Uterus (tissue), 4 donors: ENCODE results near the gene RENBP. TPM values are rescaled to one million over a fixed set of nuclear protein-coding genes. Genes with fewer than 3 reads are reported as not detected.
A peak's percentile ranks its signal among the peaks of the same experiment; 100 is the strongest.

Experiments used
- DNase-seq, 2 donors: peaks; one replicate each; pipeline ENCODE4 v3.0.0-alpha.2; 2019 to 2020
- H3K27ac ChIP-seq, 2 donors: fragments of 200-600 bp; sonication (generic); 1 replicate in 1 of 2; 2 replicates in 1 of 2; pipeline ENCODE4 v1.5.1; 2016 to 2018
- H3K27me3 ChIP-seq, 2 donors: fragments of 200-600 bp; sonication (generic); one replicate each; pipeline ENCODE4 v1.5.1; 2018 to 2019; ENCODE audit warnings: control low read depth in 1 of 2
- H3K36me3 ChIP-seq, 2 donors: fragments of 200-600 bp; sonication (generic); one replicate each; pipeline ENCODE4 v1.5.1; 2019; ENCODE audit warnings: control low read depth in 1 of 2
- H3K4me1 ChIP-seq, 2 donors: fragments of 200-600 bp; sonication (generic); one replicate each; pipeline ENCODE4 v1.5.1; 2018 to 2019; ENCODE audit warnings: control low read depth in 1 of 2
- H3K4me3 ChIP-seq, 2 donors: fragments of 200-600 bp; sonication (generic); 1 replicate in 1 of 2; 2 replicates in 1 of 2; pipeline ENCODE4 v1.5.1; 2018 to 2019; ENCODE audit warnings: mild to moderate bottlenecking in 1 of 2
- H3K9me3 ChIP-seq, 2 donors: fragments of 200-600 bp; sonication (generic); one replicate each; pipeline ENCODE4 v1.5.1; 2019; ENCODE audit warnings: control low read depth in 1 of 2
- POLR2A ChIP-seq, 2 donors: fragments of 450-650 bp; IDR thresholded peaks; one replicate each; pipeline ENCODE4 v1.6.1; 2016; ENCODE audit warnings: antibody characterized with exemption in 2 of 2, mild to moderate bottlenecking in 1 of 2, moderate library complexity in 1 of 2
- intact Hi-C: fragments of 100-400 bp; cut with DNase I; formaldehyde crosslinking; loops from one replicate; pipeline ENCODE4 v1.15.1; 2023; ENCODE audit warnings: low total_unique reads
- microRNA-seq: library from miRNA; unstranded; fragments of <30 nt; microRNA quantifications from one replicate; pipeline ENCODE4, GENCODE V29; 2016; ENCODE audit warnings: borderline microRNAs expressed, borderline replicate concordance
- small RNA-seq: library from RNA; depleted of rRNA; stranded (forward); fragments of <200 nt; gene quantifications from one replicate; pipeline ENCODE3, GENCODE V24; 2016
- total RNA-seq, 4 donors: library from RNA; depleted of rRNA in 3 of 4; stranded (reverse); fragments of >200 nt in 3 of 4; gene quantifications; one replicate each; pipeline versions ENCODE4 v1.1.0 to v1.2.4, GENCODE V29; 2014 to 2023
- TF ChIP-seq, protein P1 (sequence below), 4 experiments: fragments of 200-600 bp in 2 of 4; fragments of 450-650 bp in 2 of 4; sonication (generic) in 2 of 4; IDR thresholded peaks; one replicate each; pipeline ENCODE4 v1.5.1; 2016 to 2019; ENCODE audit warnings: antibody characterized with exemption in 4 of 4, mild to moderate bottlenecking in 2 of 4, moderate library complexity in 1 of 4
- donor health status: DM: yes; HTN: yes; CAD: no.

Gene RENBP
- total RNA-seq, 4 donors from 2014 or later = 0.77 to 5.9 (median 2.6) TPM

DNA sequence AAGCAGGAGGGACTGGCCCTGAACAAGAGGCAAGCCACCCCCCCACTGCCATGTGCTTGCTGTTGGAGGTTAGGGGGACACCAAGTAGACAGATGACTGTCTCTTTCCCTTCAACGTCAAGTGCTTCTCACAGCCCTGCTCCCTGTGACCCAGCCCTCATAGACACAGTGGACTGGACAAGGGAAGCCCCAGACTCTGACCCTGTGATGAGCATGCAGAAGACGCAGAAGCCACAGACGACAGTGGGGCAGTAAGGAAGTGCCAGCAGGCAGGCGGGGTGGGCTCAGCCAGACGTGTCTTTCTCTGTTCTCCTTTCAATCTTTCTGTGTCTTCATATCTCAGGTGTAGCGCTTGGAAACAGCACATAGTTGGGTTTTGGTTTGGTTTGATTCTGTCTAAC lies 56.1 kb downstream of the RENBP start:
- Histone ChIP-seq H3K4me1 (peaks cover 0 to 4% of the 10 kb centered on the region in 2 donors), H3K36me3 (no peaks in the 10 kb centered on the region), H3K27me3 (peaks cover 0 to 19% of the 10 kb centered on the region in 2 donors), H3K9me3 (no peaks in the 10 kb centered on the region), H3K4me3 (no peak overlapping the region), H3K27ac (no peak overlapping the region)
- intact Hi-C loops = no loop called here
- TF ChIP-seq POLR2A (IDR thresholded peaks at IDR 0.05) = no peak
- TF ChIP-seq, protein P1, sequence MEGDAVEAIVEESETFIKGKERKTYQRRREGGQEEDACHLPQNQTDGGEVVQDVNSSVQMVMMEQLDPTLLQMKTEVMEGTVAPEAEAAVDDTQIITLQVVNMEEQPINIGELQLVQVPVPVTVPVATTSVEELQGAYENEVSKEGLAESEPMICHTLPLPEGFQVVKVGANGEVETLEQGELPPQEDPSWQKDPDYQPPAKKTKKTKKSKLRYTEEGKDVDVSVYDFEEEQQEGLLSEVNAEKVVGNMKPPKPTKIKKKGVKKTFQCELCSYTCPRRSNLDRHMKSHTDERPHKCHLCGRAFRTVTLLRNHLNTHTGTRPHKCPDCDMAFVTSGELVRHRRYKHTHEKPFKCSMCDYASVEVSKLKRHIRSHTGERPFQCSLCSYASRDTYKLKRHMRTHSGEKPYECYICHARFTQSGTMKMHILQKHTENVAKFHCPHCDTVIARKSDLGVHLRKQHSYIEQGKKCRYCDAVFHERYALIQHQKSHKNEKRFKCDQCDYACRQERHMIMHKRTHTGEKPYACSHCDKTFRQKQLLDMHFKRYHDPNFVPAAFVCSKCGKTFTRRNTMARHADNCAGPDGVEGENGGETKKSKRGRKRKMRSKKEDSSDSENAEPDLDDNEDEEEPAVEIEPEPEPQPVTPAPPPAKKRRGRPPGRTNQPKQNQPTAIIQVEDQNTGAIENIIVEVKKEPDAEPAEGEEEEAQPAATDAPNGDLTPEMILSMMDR (IDR thresholded peaks at IDR 0.05) = no peak
- DNase-seq = no peak

DNA sequence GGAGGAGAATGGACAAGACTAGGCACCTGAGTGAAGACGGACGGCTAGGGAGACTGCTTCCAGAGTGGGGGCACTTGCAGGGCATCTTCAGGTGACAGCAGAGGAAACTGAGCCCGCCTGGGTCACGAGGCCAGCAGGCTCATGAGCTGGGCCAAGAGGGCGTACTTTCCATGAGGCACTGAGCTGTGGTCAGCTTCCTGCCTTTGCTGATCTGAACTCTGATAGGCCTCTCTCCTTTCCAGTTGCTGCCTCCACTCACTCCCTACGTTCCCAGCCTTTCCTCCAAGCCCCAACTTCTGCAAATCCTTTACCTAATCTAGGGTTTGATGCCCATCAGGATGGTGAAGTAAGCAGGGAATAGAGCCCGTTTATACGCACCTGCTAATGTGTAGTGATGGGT lies 57.1 kb downstream of the RENBP start:
- H3K27me3 ChIP-seq = peaks cover 0 to 29% of the 10 kb centered on the region in 2 donors
- H3K36me3 ChIP-seq = no peaks in the 10 kb centered on the region
- H3K27ac ChIP-seq = no peak overlapping the region
- intact Hi-C loops = no loop called here
- TF ChIP-seq, protein P1 (IDR thresholded peaks at IDR 0.05) = no peak
- TF ChIP-seq POLR2A (IDR thresholded peaks at IDR 0.05) = no peak
- H3K4me3 ChIP-seq = no peak overlapping the region
- peaks cover 0 to 4% of the 10 kb centered on the region in 2 donors for H3K4me1 ChIP-seq
- no peaks in the 10 kb centered on the region for H3K9me3 ChIP-seq
- DNase-seq = no peak

DNA sequence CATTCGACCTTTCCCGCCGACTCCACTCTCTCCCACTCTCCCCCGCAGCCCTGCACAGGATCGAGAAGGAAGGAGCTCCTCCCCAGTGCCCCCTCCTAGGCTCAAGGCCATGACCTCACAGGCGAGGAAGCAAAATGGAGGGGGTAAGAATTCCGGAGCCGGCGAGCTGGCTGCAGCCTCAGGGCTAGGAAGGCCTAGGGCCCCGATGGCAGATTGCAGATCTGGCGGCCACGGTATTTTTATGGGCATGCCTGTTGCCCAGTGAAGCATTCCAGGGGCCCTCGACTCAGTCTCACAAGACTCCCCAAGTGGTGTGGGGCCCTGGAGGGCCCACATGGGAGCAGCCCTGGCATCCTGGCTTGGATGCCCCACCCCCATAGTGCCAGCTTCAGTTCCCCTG lies 57.5 kb downstream of the RENBP start:
- Histone ChIP-seq H3K9me3 (no peaks in the 10 kb centered on the region), H3K4me1 (peaks cover 0 to 4% of the 10 kb centered on the region in 2 donors), H3K27ac (no peak overlapping the region), H3K27me3 (peaks cover 0 to 31% of the 10 kb centered on the region in 2 donors), H3K4me3 (no peak overlapping the region), H3K36me3 (no peaks in the 10 kb centered on the region)
- TF ChIP-seq, protein P1 (IDR thresholded peaks at IDR 0.05) = no peak
- TF ChIP-seq POLR2A (IDR thresholded peaks at IDR 0.05) = no peak
- intact Hi-C loops = no loop called here
- DNase-seq = no peak

- Histone ChIP-seq H3K27ac (no peak within 1 kb of the TSS), H3K9me3 (no peaks in the 10 kb centered on the region), H3K4me3 (peak within 1 kb of the TSS in 1 of 2 donors; percentile 21), H3K36me3 (no peaks in the 10 kb centered on the region), H3K27me3 (peaks cover 0 to 31% of the 10 kb centered on the region in 2 donors), H3K4me1 (peaks cover 0 to 4% of the 10 kb centered on the region in 2 donors)
- TF ChIP-seq, protein P1 (IDR thresholded peaks at IDR 0.05) = no peak
- no peak for TF ChIP-seq POLR2A (IDR thresholded peaks at IDR 0.05)
- intact Hi-C loops = no loop called here
- no peak for DNase-seq
These were observed 58.2 kb downstream of the RENBP start, which contains the start of gene L1CAM for GRCh38 chrX:153885968-153886903. Gene L1CAM, minus strand, starts transcription at chrX:153886173. Its CDS starts 10,337 bp downstream, at chrX:153875836.

Small RNA genes within 50 kb of the gene (microRNA-seq; reads per million reads assigned to microRNA genes)
- gene MIR3202-1 (not detected), gene MIR3202-2 (not detected)

Small RNA genes within 50 kb of the gene (small RNA-seq; reads per million reads assigned to genes)
- gene MIR3202-1 = not detected

Other genes starting within 250 kb of the RENBP start
- gene BCAP31, start 220.3 kb downstream of the RENBP start, total RNA-seq = 100 to 1,000 TPM in 2 of 4 donors, 10 to 100 TPM in 2; 86.6 to 177 (median 102) TPM
- gene ABCD1, start 219.8 kb downstream of the RENBP start, total RNA-seq = 10 to 100 TPM in 3 of 4 donors, 1 to 10 TPM in 1; 2.9 to 24.9 (median 13.1) TPM
- gene PLXNB3, start 180.4 kb downstream of the RENBP start, total RNA-seq = 10 to 100 TPM in 1 of 4 donors, 1 to 10 TPM in 3; 1.5 to 50.7 (median 5.1) TPM
- 10 to 100 TPM in 1 of 4 donors, 1 to 10 TPM in 2, under 1 TPM in 1; 0.76 to 13.8 (median 5.5) TPM for gene SRPK3, start 163.6 kb downstream of the RENBP start, total RNA-seq
- gene IDH3G, start 150.3 kb downstream of the RENBP start, total RNA-seq = 10 to 100 TPM; 48.4 to 88.5 (median 67.2) TPM
- gene SSR4, start 150.0 kb downstream of the RENBP start, total RNA-seq = 100 to 1,000 TPM in 2 of 4 donors, 10 to 100 TPM in 2; 26.9 to 633 (median 103) TPM
- gene PDZD4, start 114.1 kb downstream of the RENBP start, total RNA-seq = 10 to 100 TPM in 3 of 4 donors, 1 to 10 TPM in 1; 2.6 to 21.3 (median 16.8) TPM
- gene L1CAM, start 58.5 kb downstream of the RENBP start, total RNA-seq = 1 to 10 TPM in 2 of 4 donors, under 1 TPM in 1, not detected in 1; 0.26 to 5.1 (median 2.8) TPM
- gene AVPR2, start 40.0 kb downstream of the RENBP start, total RNA-seq = 1 to 10 TPM in 2 of 4 donors, under 1 TPM in 1, not detected in 1; 0.35 to 5.2 (median 4.4) TPM
- gene ARHGAP4, start 18.4 kb downstream of the RENBP start, total RNA-seq = 10 to 100 TPM in 2 of 4 donors, 1 to 10 TPM in 2; 5.1 to 28.3 (median 15.8) TPM
- gene NAA10, start 9.6 kb downstream of the RENBP start, total RNA-seq = 100 to 1,000 TPM in 2 of 4 donors, 10 to 100 TPM in 2; 37.9 to 198 (median 109) TPM
- gene HCFC1, start 27.2 kb upstream of the RENBP start, total RNA-seq = 10 to 100 TPM; 20.9 to 65.7 (median 37.3) TPM
- gene TMEM187, start 28.1 kb upstream of the RENBP start, total RNA-seq = 1 to 10 TPM in 3 of 4 donors, not detected in 1; 2.5 to 9.6 (median 6.2) TPM
- 10 to 100 TPM in 3 of 4 donors, 1 to 10 TPM in 1; 9.7 to 52.6 (median 35.8) TPM for gene IRAK1, start 75.3 kb upstream of the RENBP start, total RNA-seq
- gene MECP2, start 153.1 kb upstream of the RENBP start, total RNA-seq = 100 to 1,000 TPM in 1 of 4 donors, 10 to 100 TPM in 3; 29.7 to 106 (median 50.6) TPM
- not detected for gene OPN1LW, start 199.6 kb upstream of the RENBP start, total RNA-seq
- not detected for gene OPN1MW, start 238.0 kb upstream of the RENBP start, total RNA-seq